AG09309 (cell line): ENCODE measurements around the gene ABCA13.
A peak's percentile ranks its signal among the peaks of the same experiment; 100 is the strongest.

ENCODE experiments used
- DNase-seq: peaks from one replicate; pipeline ENCODE4 v3.0.0-alpha.2; 2010; ENCODE audit warnings: low read depth
- H3K4me3 ChIP-seq: 2 replicates; pipeline ENCODE4 v1.5.1; 2011; ENCODE audit warnings: mild to moderate bottlenecking, low read depth, low read length, moderate library complexity; ENCODE audit not compliant: control insufficient read depth
- CTCF ChIP-seq: IDR thresholded peaks from 2 replicates; pipeline ENCODE4 v1.5.1; 2011; ENCODE audit warnings: mild to moderate bottlenecking, low read depth, low read length, inconsistent platforms; ENCODE audit not compliant: insufficient read depth, control insufficient read depth; ENCODE audit errors: missing control alignments

ABCA13 gene

GRCh38 chr7:48285373-48285772 lies 114.1 kb downstream of the ABCA13 start:
- TF ChIP-seq CTCF = no peak
- DNase-seq = no peak
- no peak overlapping the region for H3K4me3 ChIP-seq

DNA sequence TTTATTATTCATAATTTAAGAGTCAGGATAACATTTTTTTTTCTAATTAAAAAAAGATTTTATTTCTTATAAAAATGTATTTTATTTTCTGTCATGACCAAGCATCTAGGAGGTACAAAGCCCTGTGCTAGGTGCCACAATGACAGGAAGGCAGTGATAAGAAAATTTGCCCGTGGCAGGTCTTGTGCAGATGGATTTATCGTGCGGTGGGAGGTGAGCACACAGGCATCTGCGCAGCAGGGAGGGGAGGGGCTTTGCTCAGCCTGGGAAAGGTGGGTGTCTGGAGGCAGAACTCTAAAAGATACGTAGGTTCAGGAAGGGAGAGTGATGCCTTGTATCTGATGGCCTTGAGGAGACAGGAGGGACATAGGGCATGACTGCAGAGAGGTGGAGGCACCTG lies 115.6 kb downstream of the ABCA13 start:
- no peak overlapping the region for H3K4me3 ChIP-seq
- DNase-seq = no peak
- TF ChIP-seq CTCF = no peak

- no peak for TF ChIP-seq CTCF
- no peak for DNase-seq
- H3K4me3 ChIP-seq = no peak overlapping the region
Measured at GRCh38 chr7:48289656-48290055, 118.4 kb downstream of the ABCA13 start.

GRCh38 chr7:48292949-48293348 lies 121.7 kb downstream of the ABCA13 start:
- DNase-seq = no peak
- no peak for TF ChIP-seq CTCF
- H3K4me3 ChIP-seq = no peak overlapping the region

- no peak for DNase-seq
- no peak for TF ChIP-seq CTCF
- H3K4me3 ChIP-seq = no peak overlapping the region
Measured at GRCh38 chr7:48295296-48295971, 124.2 kb downstream of the ABCA13 start.

DNA sequence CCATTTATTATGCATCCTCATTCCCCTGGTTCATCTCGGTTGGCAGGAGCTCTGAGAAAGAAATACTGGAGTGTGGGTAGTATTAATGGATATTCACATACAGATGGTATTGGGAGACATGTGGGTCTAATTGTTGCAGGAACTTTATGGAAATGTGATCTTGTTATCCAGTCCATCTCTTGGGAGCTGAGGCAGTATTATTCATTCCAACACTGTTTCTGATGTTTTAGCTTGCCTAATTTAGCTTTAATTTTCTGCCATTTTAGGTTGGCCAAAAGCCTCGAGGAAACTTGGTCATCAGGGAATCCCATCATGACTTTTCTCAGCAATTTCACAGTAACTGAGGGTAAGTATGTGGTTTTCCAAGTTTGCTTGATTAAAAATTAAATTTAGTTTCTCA lies 125.7 kb downstream of the ABCA13 start:
- no peak overlapping the region for H3K4me3 ChIP-seq
- TF ChIP-seq CTCF = no peak
- no peak for DNase-seq

DNA sequence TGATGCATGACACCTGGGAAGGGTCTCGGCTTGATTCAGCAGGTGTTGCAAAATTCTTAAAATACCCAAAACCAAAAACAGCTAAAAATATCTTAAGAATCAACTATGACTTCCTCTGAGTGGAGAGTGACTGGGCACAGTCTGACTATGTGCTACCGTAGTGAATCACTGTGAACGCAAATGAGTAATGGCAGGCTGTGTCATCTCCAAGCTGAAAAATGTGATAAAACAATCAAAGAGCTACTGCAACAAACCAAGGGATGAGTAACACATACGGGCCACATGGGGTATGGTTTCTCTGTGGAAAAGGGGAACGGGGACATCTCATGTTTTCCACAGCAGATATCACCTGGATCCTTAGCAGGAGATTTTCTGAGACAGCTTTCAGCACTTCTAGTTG lies 127.5 kb downstream of the ABCA13 start:
- TF ChIP-seq CTCF = no peak
- no peak overlapping the region for H3K4me3 ChIP-seq
- DNase-seq = peak; percentile 25
